Measurements from ENCODE around the gene DDX23. TPM values are rescaled to one million over a fixed set of nuclear protein-coding genes. Genes with fewer than 3 reads are reported as not detected.
A peak's percentile ranks its signal among the peaks of the same experiment; 100 is the strongest.
"Not testable (repeated sequence)": the region's sequence is repeated elsewhere in the genome, so short reads cannot be mapped to it uniquely, and the experiment has no call there.

The DDX23 gene
- total RNA-seq, 4 donors from 2014 or later = 66.8 to 85.8 (median 73.0) TPM

- 7 to 14% methylated on average over 5 to 9 of the region's 10 CpGs for WGBS, 2 donors (ENCODE audit: low coverage in 1 of 2)
- TF ChIP-seq POLR2AphosphoS5 (IDR thresholded peaks at IDR 0.05) (peak; percentile 19), CTCF (IDR thresholded peaks at IDR 0.05) (no peak), POLR2A (IDR thresholded peaks at IDR 0.05) (no peak), EP300 (IDR thresholded peaks at IDR 0.05) (no peak)
- Histone ChIP-seq H3K27me3 (peaks cover 43% of the 10 kb centered on the region), H3K27ac (peak overlapping the region in 2 of 4 donors; percentile 48 to 60), H3K9me3 (no peaks in the 10 kb centered on the region), H3K4me3 (peak overlapping the region in 1 of 2 donors; percentile 24), H3K4me1 (peaks cover 0 to 19% (median 0%) of the 10 kb centered on the region in 3 donors), H3K36me3 (no peaks in the 10 kb centered on the region)
- ATAC-seq = peak; percentile 48
Observed at GRCh38 chr12:48882315-48882687, 30.3 kb upstream of the DDX23 start.

- peak overlapping the region in 1 of 2 donors; percentile 24 for H3K4me3 ChIP-seq
- ATAC-seq = no peak
- H3K27ac ChIP-seq = peak overlapping the region in 2 of 4 donors; percentile 48 to 60
- H3K4me1 ChIP-seq = peaks cover 0 to 19% (median 0%) of the 10 kb centered on the region in 3 donors
- H3K9me3 ChIP-seq = no peaks in the 10 kb centered on the region
- TF ChIP-seq POLR2AphosphoS5 (IDR thresholded peaks at IDR 0.05) = no peak
- no peak for TF ChIP-seq EP300 (IDR thresholded peaks at IDR 0.05)
- no peak for TF ChIP-seq POLR2A (IDR thresholded peaks at IDR 0.05)
- TF ChIP-seq CTCF (IDR thresholded peaks at IDR 0.05) = no peak
- peaks cover 39% of the 10 kb centered on the region for H3K27me3 ChIP-seq
- WGBS, 2 donors (ENCODE audit: low coverage in 1 of 2) = 20 to 34% methylated on average over 1 to 9 of the region's 9 CpGs
- H3K36me3 ChIP-seq = no peaks in the 10 kb centered on the region
Observed at GRCh38 chr12:48881686-48882314, 29.8 kb upstream of the DDX23 start.

- TF ChIP-seq EP300 (IDR thresholded peaks at IDR 0.05) = no peak
- no peak for TF ChIP-seq CTCF (IDR thresholded peaks at IDR 0.05)
- no peak for TF ChIP-seq POLR2AphosphoS5 (IDR thresholded peaks at IDR 0.05)
- Histone ChIP-seq H3K27me3 (peaks cover 39% of the 10 kb centered on the region), H3K4me3 (no peak overlapping the region), H3K36me3 (no peaks in the 10 kb centered on the region), H3K27ac (no peak overlapping the region), H3K9me3 (no peaks in the 10 kb centered on the region), H3K4me1 (peaks cover 0 to 19% (median 0%) of the 10 kb centered on the region in 3 donors)
- no peak for ATAC-seq
- WGBS, 2 donors (ENCODE audit: low coverage in 1 of 2) = 53 to 70% methylated on average over 3 to 4 of the region's 9 CpGs
Observed at GRCh38 chr12:48880647-48881046, 28.7 kb upstream of the DDX23 start.

- H3K9me3 ChIP-seq = no peaks in the 10 kb centered on the region
- peaks cover 36% of the 10 kb centered on the region for H3K27me3 ChIP-seq
- WGBS, 2 donors (ENCODE audit: low coverage in 1 of 2) = no CpG with 5 or more reads among the region's 2 CpGs
- H3K4me3 ChIP-seq = no peak overlapping the region
- TF ChIP-seq POLR2AphosphoS5 (IDR thresholded peaks at IDR 0.05) = no peak
- TF ChIP-seq POLR2A (IDR thresholded peaks at IDR 0.05) = no peak
- TF ChIP-seq CTCF (IDR thresholded peaks at IDR 0.05) = no peak
- no peak for TF ChIP-seq EP300 (IDR thresholded peaks at IDR 0.05)
- no peak overlapping the region for H3K27ac ChIP-seq
- no peaks in the 10 kb centered on the region for H3K36me3 ChIP-seq
- ATAC-seq = no peak
- H3K4me1 ChIP-seq = peaks cover 0 to 19% (median 0%) of the 10 kb centered on the region in 3 donors
Observed at GRCh38 chr12:48878548-48878947, 26.6 kb upstream of the DDX23 start.

- peaks cover 22% of the 10 kb centered on the region for H3K27me3 ChIP-seq
- H3K4me3 ChIP-seq = no peak overlapping the region
- H3K9me3 ChIP-seq = no peaks in the 10 kb centered on the region
- H3K27ac ChIP-seq = no peak overlapping the region
- ATAC-seq = no peak
- WGBS, 2 donors (ENCODE audit: low coverage in 1 of 2) = 60 to 72% methylated on average over 4 of the region's 4 CpGs
- no peaks in the 10 kb centered on the region for H3K36me3 ChIP-seq
- TF ChIP-seq EP300 (IDR thresholded peaks at IDR 0.05) (no peak), CTCF (IDR thresholded peaks at IDR 0.05) (no peak), POLR2A (IDR thresholded peaks at IDR 0.05) (no peak), POLR2AphosphoS5 (IDR thresholded peaks at IDR 0.05) (no peak)
- no peaks in the 10 kb centered on the region for H3K4me1 ChIP-seq
Observed at GRCh38 chr12:48875944-48876515, 24.1 kb upstream of the DDX23 start.

GRCh38 chr12:48873534-48873933 is 21.6 kb upstream of the DDX23 start:
- 91 to 94% methylated on average over 6 to 8 of the region's 8 CpGs for WGBS, 2 donors (ENCODE audit: low coverage in 1 of 2)
- H3K4me1 ChIP-seq, H3K27ac ChIP-seq: not testable (repeated sequence)

More at GRCh38 chr12:48873534-48873933, 21.6 kb upstream of the DDX23 start:
- H3K9me3 ChIP-seq, H3K36me3 ChIP-seq, ATAC-seq, H3K27me3 ChIP-seq, H3K4me3 ChIP-seq: not testable (repeated sequence)
